GM19043 (cell line): ENCODE data around the gene POU2AF1.
"Not testable (repeated sequence)": the region's sequence is repeated elsewhere in the genome, so short reads cannot be mapped to it uniquely, and the experiment has no call there.

Experiments used
- ATAC-seq: cut with Tn5 transposase; IDR thresholded peaks from one replicate; pipeline ENCODE4 v1.9.1; 2021; ENCODE audit warnings: low read depth; ENCODE audit not compliant: unreplicated experiment

The POU2AF1 gene

DNA sequence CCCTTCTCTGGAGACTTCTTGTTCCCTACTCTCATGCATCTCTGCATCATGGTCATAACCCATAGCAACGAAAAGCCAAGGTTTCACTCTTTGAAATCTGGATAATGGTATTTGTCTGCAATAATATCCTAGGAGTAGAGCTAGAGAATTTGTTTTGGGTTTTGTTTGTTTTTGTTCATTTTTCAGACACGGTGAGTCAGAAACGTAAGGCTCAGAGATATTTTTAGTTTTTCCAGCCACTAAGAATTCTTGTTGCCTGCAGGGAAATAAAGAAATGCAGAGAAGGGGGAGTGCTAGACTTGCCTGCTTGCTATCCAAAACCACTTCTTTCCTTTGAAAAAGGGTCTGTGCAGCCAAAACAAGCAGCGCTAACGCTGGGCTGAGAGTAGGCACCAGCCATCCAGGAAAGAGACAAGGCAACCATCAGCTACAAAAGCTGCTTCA lies 54.8 kb downstream of the POU2AF1 start:
- no peak for ATAC-seq

DNA sequence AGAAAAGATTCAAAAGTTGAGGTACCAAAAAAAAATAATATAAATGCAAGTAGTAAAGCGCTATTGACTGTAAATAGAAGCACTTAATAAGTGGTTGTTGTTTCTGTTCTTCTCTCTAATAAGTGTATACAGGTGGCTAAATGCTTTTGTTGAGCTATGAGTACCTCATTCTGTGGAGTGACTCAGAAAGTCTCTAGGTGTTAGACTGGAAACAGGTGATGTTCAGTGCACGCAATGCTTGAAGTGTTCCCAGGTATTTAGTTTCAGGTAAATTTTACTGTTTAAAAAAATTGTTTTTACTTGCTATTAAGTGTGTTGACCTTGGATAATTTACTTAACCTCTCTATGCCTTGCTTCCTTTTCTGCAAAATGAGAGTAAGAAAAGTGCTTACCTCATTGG lies 56.5 kb downstream of the POU2AF1 start:
- ATAC-seq: no peak

DNA sequence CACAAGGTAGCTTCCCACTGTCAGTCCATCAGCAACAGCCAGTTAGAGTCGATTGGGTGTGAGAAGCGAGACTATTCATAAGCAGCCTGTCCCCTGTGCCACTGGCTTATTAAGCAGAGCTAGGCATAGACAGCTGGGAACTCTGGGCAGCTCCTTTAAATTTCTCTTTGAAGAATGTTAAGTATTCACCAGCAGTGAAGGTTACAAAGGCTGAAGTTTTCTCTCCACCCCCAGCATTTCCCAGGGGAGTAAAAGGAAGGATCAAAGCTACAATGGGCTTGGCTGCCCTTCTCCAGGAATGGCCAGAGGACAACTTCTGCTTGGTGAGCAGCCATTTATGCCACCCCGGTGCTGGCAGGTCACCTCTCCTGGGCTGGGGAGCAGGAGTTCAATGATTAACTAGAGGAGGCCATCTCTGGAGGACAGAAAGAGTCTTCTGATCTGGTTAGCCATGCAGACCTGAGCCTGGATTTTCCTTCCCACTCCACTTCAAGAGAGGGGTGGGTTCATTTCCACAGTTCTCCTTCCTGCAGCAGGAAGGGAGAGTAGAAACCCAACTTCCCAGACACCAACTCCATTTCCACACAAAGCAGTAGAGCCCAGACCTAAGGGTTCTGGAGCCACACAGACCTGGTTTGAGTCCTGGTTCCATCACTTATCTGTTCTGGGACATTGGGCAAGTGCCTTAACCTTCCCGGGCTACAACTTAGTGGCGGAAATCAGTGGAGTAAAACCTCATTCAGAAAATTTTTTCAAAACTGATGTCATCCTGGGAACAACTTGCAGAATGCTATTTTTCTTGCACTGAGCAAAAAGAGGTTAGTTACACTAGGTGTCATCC lies 58.1 kb downstream of the POU2AF1 start:
- ATAC-seq: no peak

DNA sequence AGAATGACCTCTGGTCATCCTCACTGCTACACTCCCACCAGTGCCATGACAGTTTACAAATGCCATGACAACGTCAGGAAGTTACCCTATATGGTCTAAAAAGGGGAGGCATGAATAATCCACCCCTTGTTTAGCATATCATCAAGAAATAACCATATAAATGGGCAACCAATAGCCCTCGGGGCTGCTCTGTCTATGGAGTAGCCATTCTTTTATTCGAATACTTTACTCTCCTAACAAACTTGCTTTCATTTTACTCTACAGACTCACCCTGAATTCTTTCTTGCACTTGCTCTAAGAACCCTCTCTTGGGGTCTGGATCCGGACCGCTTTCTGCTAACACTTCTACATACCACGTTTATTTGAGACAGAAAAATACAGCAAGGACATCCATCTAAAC lies 58.9 kb downstream of the POU2AF1 start:
- ATAC-seq: not testable (repeated sequence)

DNA sequence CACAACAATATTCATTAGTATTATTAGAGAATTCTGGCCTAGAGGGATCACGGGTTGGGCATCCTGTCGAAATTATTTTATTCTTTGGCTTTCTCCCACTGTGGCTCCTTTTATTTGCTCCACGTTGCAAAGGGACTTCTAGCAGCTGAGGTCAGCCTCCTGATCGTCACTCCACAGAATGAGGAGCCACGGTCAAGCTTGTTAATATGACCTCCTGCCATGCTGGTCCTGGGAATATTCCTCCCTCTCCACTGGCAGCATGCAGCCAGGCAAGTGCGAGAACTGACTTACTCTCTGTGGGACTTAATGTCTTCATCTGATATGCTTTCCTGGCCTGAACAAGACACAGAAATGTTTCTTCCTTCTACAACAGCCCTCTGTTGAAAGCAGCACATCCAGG lies 59.8 kb downstream of the POU2AF1 start:
- no peak for ATAC-seq

DNA sequence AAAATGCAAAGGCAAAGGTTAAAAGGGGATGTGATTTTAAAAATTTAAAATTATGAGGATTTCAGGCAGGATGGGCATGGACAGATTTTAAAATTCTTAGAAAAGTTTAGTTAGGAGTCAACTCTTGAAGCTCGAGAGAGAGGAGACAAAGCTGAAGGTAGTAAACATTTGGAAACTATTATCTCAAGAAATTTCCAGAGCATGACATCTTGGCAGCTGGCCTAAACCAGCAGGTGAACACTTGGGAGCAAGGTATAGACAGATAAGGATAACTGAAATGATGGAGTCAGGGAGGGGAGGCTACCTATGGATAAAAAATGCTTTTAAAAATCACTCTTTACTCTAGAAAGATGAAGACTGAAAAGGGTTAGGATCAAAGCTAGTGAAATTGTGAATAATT lies 67.0 kb downstream of the POU2AF1 start:
- ATAC-seq: no peak

DNA sequence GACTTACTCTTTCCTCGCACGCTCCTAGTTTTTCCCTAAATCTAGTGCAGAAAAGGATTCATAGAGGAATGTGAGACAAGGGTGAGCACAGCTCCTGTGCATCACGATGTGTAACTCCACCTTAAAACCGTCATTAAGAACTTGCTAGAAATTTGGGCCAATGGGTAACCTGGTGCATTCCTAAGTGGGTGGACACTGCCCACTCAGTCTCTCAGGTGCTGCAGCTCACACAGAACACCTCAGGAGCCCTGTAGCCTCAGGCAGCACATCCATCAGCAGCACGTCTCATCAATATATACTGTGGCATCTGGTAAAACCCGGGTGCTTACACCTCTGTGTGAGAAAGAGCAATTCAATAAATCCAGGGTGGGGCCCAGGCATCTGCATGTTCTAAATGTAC lies 68.4 kb downstream of the POU2AF1 start:
- no peak for ATAC-seq

DNA sequence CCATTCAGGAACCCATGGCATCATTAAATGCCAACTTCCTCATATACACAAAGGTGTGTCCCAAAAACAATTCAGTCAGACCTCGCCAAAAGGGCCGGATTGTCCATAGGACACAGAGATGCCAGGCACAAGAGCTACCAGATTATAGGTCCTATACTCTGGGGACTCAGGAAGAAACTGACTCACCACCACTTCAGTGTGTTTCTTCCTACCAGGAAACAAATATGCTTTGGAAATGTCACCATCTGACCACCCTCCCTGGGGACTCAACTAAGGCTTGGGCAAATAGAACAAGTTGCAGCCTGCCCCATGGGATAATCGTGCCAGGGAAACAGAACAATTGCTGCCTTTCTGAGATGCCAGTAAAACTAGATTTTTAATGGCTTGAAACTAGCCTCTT lies 69.0 kb downstream of the POU2AF1 start:
- ATAC-seq: no peak

DNA sequence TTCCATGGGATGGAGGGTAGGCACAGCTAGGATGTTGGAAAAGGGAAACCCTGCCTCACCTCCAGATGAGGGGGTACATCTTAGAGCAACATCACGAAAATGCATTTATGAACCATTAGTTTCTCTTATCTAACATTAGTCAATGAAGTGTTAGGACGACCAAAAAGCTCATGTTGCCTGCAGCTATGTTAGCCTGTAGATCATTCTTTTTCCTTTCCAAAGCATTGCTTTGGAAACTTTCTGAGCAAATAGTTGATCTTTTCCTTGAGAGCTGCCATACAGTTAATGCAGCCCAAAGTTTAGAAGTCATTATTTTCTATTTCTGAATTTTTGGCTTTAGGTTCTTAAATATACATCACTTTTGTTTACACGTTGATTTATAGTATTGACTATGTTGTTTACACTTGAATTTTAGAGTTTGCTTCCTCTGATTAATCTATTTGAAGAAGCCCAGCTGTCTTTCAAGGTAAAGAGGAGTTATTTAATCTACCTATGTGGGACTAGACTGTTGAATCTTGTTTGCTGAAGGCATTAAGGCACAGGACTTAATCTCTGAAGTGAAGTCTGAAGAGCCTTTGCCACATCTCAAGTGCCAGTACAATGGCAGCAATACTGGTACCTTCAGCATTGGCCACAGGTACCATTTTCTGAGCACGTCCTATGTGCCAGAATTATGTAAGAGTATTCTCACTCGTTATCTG lies 69.7 kb downstream of the POU2AF1 start:
- no peak for ATAC-seq

DNA sequence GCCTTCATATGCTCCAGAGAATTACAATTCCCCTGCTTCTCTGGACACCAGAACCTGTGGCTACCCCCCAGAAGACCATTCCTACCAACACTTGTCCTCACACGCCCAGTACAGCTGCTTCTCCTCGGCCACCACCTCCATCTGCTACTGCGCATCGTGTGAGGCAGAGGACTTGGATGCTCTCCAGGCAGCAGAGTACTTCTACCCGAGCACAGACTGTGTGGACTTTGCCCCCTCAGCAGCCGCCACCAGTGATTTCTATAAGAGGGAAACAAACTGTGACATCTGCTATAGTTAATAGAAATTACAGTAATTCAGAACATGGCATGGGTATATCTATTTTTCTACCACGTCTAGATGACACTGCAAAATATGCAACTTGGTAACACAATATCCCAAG lies 70.9 kb downstream of the POU2AF1 start:
- ATAC-seq: no peak

DNA sequence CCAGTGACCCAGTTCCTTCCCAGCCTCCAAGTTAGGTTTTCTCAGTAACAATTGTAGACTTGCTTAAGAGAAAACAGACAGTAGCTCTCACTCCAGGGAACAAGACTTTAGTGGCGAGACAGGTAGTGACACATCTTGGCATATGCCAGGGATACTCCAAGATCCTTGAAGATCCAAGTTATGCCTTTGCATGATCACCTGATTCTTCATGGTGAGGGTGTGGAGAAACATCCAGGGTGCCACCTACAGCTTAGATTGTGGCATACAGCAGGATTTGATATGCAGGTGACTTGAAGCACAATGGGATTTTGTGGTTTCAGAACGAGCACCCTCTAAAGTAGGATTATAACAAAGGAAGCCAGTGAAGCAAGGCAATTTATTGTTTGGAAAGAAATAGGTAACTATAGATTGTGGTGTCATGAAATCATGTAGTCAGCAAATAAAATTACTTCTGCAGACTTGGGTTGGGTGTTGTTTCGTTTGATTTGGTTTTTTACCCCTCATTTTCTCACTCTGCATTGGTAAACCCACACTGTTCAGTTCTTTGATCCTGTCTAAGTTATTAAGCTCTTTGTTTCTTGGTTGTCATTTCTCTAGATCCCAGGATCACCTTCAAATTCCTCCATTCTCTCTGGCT lies 71.5 kb downstream of the POU2AF1 start:
- no peak for ATAC-seq

DNA sequence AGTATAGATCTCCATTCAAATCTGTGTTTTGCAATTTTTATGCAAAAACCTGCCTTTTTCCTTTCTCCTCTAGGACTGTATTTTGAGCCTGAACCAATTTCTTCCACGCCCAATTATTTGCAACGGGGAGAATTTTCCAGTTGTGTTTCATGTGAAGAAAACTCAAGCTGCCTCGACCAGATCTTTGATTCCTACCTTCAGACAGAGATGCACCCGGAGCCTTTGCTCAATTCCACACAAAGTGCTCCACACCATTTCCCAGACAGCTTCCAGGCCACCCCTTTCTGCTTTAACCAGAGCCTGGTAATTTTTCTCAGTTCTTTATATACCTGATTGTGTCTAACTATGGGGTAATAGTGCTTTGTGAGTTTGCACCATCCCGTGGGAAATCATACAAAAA lies 72.8 kb downstream of the POU2AF1 start:
- no peak for ATAC-seq

DNA sequence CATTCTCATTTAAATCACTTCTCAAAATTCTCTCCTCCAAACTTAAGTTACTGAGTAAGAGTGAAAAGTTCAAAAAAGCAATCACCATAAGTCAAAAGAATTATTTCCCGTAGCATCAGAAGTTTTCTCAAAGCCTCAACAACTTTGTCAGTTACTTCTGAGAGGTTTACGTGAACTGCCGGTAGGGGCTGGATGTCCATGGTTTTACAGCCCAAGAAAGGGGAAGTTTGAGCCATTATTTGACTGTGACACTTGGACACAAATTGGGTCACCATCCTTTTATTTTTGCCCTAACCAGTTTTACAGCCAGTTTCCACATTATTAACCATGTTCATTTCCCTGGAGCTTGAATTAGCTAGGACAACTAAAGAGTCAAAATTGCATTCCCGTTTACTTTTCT lies 73.2 kb downstream of the POU2AF1 start:
- no peak for ATAC-seq

DNA sequence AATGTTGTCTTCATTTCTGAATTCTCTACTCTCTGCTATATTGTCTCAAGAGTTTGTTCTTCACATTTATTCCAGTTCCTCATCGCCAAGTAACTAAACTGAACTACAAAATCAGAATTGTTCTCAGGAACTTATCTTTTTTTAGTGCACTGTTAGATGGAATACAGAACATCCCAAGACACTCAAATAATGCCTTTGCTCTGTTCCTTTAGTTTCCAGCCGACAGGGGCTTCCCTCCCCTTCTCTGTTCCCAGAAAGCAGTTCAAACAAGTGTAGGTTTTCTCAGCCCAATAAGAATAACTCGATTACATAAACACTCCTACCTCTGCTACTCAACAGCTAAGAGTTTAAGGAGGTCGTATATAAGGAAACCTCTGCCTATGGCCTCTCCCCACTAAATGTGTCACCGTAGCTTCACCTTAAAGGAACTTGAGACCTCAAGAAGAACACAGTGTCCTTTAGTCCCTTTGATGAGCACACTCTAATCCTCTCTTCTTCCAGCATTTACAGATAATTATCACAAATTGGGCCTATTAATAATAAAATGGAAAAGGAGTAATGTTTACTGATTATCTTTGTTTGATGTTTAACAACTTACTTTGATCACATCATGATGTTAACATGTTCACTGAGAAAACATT lies 73.8 kb downstream of the POU2AF1 start:
- no peak for ATAC-seq

DNA sequence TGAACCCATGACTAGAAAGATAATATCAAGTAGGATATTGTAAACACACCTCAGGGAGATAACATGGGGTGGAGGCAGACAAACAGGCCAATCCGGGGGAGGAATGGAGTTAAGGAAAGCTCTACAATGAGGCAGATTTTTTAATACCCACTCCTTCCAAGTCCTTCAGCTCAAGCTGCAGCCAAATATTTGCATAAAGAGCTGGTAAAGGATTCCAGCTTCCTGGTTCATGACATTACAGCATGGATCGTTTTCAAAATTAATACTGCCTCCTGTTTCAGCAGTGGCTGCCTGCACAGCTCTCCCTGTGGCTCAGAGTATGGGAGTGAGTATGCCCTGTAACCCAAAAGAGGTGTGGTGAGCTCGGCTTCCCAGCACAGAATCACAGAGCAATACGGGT lies 75.6 kb downstream of the POU2AF1 start:
- no peak for ATAC-seq

DNA sequence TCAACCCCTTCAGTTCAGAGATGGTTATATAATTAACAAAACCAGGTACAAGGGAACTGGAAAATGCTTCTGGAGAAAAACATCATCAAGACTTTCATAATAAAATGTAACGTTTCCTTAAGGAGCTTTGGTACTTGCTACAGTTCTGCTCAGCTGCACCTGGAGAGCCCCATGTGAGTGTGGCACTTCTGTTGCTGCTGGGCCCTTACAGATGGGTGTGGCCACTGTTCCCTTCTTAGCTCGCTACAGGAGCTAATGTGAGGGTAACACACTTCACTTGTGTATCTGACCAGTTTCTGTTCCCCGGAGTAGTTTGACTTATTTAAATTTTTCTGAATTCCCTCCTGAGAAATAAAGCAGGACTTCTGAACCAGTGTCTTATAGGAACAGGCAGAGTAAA lies 76.8 kb downstream of the POU2AF1 start:
- ATAC-seq: no peak
